GM12864 (cell line): ENCODE data around the gene ALK.

Experiments used
- DNase-seq: peaks from one replicate; pipeline ENCODE4 v3.0.0-alpha.2; 2011; ENCODE audit warnings: low read depth
- H3K4me3 ChIP-seq: 2 replicates; pipeline ENCODE4 v1.5.1; 2011; ENCODE audit warnings: mild to moderate bottlenecking, low read depth, low read length, control low read depth
- CTCF ChIP-seq: IDR thresholded peaks from 2 replicates; pipeline ENCODE4 v1.5.1; 2011; ENCODE audit warnings: low read depth, mild to moderate bottlenecking, moderate library complexity, low read length, control low read depth, inconsistent platforms; ENCODE audit errors: missing control alignments

Gene ALK

GRCh38 chr2:29433920-29434319 is 487.5 kb downstream of the ALK start:
- TF ChIP-seq CTCF: no peak

GRCh38 chr2:29433128-29433527 is 488.3 kb downstream of the ALK start:
- TF ChIP-seq CTCF: no peak
- no peak for DNase-seq
- H3K4me3 ChIP-seq: no peak overlapping the region

More at GRCh38 chr2:29433920-29434319, 487.5 kb downstream of the ALK start:
- no peak for DNase-seq
- H3K4me3 ChIP-seq: no peak overlapping the region

- TF ChIP-seq CTCF: no peak
Observed at GRCh38 chr2:29431485-29431884, 489.9 kb downstream of the ALK start.

GRCh38 chr2:29430382-29431112 is 490.8 kb downstream of the ALK start:
- DNase-seq: no peak
- no peak overlapping the region for H3K4me3 ChIP-seq
- no peak for TF ChIP-seq CTCF

More at GRCh38 chr2:29431485-29431884, 489.9 kb downstream of the ALK start:
- H3K4me3 ChIP-seq: no peak overlapping the region
- DNase-seq: no peak

- no peak for DNase-seq
- no peak for TF ChIP-seq CTCF
- H3K4me3 ChIP-seq: no peak overlapping the region
Observed at GRCh38 chr2:29426354-29426753, 495.0 kb downstream of the ALK start.

GRCh38 chr2:29425866-29426265 is 495.5 kb downstream of the ALK start:
- TF ChIP-seq CTCF: no peak
- H3K4me3 ChIP-seq: no peak overlapping the region
- no peak for DNase-seq
